Ramos (cell line): ENCODE data around the gene ZNF217.
"Not testable (repeated sequence)": the region's sequence is repeated elsewhere in the genome, so short reads cannot be mapped to it uniquely, and the experiment has no call there.

ENCODE experiments used
- in situ Hi-C: fragments of 300-500 bp; cut with MboI; formaldehyde crosslinking; loops from one replicate; pipeline ENCODE4 v1.14.3; 2022; ENCODE audit warnings: low sequenced_read_pairs; ENCODE audit not compliant: unreplicated experiment

ZNF217 gene

GRCh38 chr20:53622247-53623133 is 28.9 kb upstream of the ZNF217 start:
- in situ Hi-C loops = no loop called here

- in situ Hi-C loops = no loop called here
Observed at GRCh38 chr20:53621482-53622246, 28.0 kb upstream of the ZNF217 start.

GRCh38 chr20:53618490-53619000 is 24.9 kb upstream of the ZNF217 start:
- in situ Hi-C loops = not testable (repeated sequence)

GRCh38 chr20:53617791-53618489 is 24.3 kb upstream of the ZNF217 start:
- in situ Hi-C loops = no loop called here

GRCh38 chr20:53616489-53616888 is 22.9 kb upstream of the ZNF217 start:
- in situ Hi-C loops = not testable (repeated sequence)

GRCh38 chr20:53613748-53614147 is 20.1 kb upstream of the ZNF217 start:
- in situ Hi-C loops = no loop called here

GRCh38 chr20:53612289-53612688 is 18.6 kb upstream of the ZNF217 start:
- in situ Hi-C loops = not testable (repeated sequence)

- in situ Hi-C loops = no loop called here
Observed at GRCh38 chr20:53611449-53611894, 17.8 kb upstream of the ZNF217 start.

- in situ Hi-C loops = no loop called here
Observed at GRCh38 chr20:53609491-53610445, 16.1 kb upstream of the ZNF217 start.

GRCh38 chr20:53608456-53609452 is 15.1 kb upstream of the ZNF217 start:
- in situ Hi-C loops = no loop called here

GRCh38 chr20:53608071-53608455 is 14.4 kb upstream of the ZNF217 start:
- in situ Hi-C loops = no loop called here

GRCh38 chr20:53606364-53606985 is 12.8 kb upstream of the ZNF217 start:
- in situ Hi-C loops = no loop called here

- in situ Hi-C loops = not testable (repeated sequence)
Observed at GRCh38 chr20:53605401-53605800, 11.8 kb upstream of the ZNF217 start.

GRCh38 chr20:53604846-53605245 is 11.2 kb upstream of the ZNF217 start:
- in situ Hi-C loops = not testable (repeated sequence)

GRCh38 chr20:53602661-53603060 is 9.0 kb upstream of the ZNF217 start:
- in situ Hi-C loops = no loop called here

GRCh38 chr20:53599910-53600632 is 6.4 kb upstream of the ZNF217 start:
- in situ Hi-C loops = loop anchor here (25.0 kb wide), 1 partner anchor 588 kb away; no protein-coding TSS in a partner anchor

GRCh38 chr20:53599378-53599777 is 5.7 kb upstream of the ZNF217 start:
- in situ Hi-C loops = loop anchor here (25.0 kb wide), 1 partner anchor 587 kb away; no protein-coding TSS in a partner anchor
